Left lobe of liver (tissue), 2 donors: ENCODE measurements around the gene PSMD6. TPM values are rescaled to one million over a fixed set of nuclear protein-coding genes. Genes with fewer than 3 reads are reported as not detected.
A peak's percentile ranks its signal among the peaks of the same experiment; 100 is the strongest.

ENCODE experiments used
- ATAC-seq: fragments of 200-7000 bp; cut with Tn5 transposase; one replicate; pipeline ENCODE4 v1.9.1; 2020; ENCODE audit warnings: mild to moderate bottlenecking, moderate library complexity
- DNase-seq: peaks from one replicate; pipeline ENCODE4 v3.0.0-alpha.2; 2020; ENCODE audit warnings: low spot score
- total RNA-seq: library from RNA; stranded (reverse); gene quantifications from one replicate; pipeline ENCODE4 v1.2.1, GENCODE V29; 2021
- donor health status: DM: no; HTN: no; CAD: no; lungs with moderate emphysema.
- donor health status: DM: no; HTN: yes; CAD: no.

PSMD6 gene
- total RNA-seq, 1 donor from 2014 or later, result 31.8 TPM

GRCh38 chr3:63980830-63981498, 42.3 kb downstream of the PSMD6 start:
- peak; percentile 93 for ATAC-seq
- DNase-seq, result no peak

DNA sequence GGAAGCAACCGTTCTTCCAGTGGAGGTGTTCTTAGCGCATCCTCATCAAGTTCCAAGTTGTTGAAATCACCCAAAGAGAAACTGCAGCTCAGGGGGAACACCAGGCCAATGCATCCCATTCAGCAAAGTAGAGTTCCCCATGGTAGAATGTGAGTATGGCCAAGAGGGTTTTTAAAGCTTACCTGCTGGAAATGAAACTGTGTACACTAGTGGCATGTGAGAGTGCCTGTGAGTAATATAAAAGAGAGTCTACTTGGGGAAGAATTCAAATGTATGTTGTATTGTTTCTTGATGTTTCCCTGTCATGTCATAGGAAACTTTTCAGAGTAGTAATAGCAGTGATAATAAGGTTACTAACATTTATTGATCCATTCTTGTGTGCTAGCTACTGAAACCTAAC, 43.3 kb downstream of the PSMD6 start:
- ATAC-seq (no peak), DNase-seq (no peak)

DNA sequence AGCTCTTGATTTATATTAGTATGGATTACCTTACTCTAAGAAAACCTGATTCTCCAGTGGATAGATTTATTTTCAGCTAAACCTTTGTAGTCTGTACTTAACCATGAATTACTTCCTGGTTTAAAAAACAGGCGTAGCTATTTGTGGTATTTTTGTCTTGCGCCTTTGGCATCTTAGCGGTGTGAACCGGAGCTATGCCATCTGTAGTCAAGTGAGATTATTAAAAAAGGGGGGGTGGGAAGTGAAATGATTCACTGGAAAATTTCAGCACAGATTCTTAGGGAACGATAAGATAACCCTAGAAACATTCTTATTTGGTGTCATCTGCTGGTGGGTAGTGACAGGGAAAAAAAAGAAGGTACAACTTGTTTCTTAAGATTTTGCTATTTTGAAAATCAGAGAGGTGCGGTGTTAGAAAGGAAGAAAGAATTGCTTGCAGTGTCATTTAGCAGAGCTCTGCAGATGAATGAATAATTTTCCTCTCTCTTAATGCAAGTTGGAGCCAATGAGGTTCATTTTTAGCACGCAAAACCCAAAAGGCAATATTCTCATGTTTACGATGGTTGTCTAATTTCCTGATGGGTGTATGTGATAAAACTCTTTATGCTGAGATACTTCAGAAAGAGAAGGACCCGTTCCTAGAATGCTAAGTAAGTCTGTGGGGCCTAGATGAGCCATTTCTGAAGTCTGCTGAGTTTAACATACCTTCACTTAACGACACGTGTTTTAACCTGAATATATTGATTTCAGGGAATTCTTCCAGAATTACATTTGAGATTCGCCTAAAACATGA, 44.0 kb downstream of the PSMD6 start:
- ATAC-seq (no peak), DNase-seq (no peak)

GRCh38 chr3:63977893-63978292, 45.4 kb downstream of the PSMD6 start:
- no peak for ATAC-seq
- no peak for DNase-seq

- DNase-seq (no peak), ATAC-seq (no peak)
Observed at GRCh38 chr3:63976872-63977200, 46.5 kb downstream of the PSMD6 start.

DNA sequence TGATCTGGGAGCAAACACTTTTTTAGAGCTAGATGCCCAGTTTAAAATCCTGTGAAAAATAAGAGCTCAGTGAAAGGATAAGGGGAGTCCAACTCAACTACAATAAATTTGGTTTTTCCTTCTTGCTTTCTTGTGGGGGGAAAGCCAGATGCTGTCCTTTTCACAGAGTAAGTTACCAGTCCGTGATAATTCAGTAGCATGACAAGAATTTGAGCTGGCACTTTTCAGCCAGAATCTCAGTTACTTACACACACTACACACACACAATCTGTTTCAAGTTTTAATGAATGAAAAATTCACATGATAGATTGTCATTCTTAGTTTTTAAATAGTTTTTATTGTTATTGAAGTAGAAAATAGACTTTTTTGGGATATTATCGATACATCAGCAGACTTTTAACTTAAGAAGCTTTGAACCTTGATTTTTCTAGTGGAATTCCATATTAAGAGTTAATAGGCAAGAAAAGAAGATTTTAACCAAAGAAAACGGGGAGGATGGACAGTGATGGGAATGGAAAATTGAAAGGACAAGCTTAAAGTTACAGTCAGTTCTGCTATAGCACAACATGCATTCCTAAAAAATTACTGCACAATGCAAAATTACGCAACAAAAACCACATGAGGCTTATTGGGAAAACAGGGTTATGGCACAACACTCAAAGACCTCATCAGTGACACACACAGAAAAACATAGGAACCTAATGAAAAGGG, 47.0 kb downstream of the PSMD6 start:
- ATAC-seq, result no peak
- DNase-seq, result no peak

DNA sequence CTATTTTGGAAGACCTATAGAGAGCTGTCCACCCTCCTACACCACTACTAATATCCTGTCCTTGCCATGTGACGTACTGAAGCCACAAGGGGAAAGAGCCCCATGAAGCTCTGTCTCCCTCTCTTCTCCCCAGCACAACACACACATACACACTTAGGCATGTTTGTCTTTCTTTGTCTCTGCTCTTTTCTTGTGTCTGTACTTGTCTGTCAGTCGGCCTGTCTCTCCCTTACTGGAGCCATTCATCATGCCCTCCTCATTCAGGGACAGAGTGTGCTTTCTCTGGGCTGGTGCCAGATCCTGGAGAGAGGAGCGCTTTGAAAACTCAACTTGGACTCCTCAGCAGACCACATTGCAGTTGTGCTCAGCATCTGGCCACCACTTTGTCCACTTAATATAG, 47.6 kb downstream of the PSMD6 start:
- ATAC-seq (peak; percentile 64), DNase-seq (peak; percentile 71)

DNA sequence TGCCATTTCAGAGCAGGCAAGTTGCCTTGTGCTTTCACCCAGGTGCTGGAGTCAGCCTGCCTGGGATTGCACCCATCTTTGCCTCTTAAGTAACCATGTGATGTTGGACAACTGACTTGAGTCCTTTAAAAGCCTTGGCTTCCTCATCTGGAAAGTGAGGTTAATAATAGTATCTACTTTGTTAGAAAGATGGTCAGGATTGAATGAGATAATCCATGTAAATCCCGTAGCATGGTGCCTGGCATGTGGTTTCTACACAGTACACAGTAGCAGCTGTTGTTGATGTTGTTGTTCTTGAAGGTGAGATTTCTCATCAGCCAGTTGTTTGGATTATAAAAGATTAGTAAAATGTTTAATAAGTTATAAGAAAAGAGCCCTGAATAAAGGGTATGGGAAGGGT, 48.8 kb downstream of the PSMD6 start:
- no peak for DNase-seq
- no peak for ATAC-seq

GRCh38 chr3:63973406-63973805, 49.9 kb downstream of the PSMD6 start:
- no peak for ATAC-seq
- no peak for DNase-seq

GRCh38 chr3:63972987-63973386, 50.3 kb downstream of the PSMD6 start:
- peak; percentile 65 for DNase-seq
- peak; percentile 61 for ATAC-seq

DNA sequence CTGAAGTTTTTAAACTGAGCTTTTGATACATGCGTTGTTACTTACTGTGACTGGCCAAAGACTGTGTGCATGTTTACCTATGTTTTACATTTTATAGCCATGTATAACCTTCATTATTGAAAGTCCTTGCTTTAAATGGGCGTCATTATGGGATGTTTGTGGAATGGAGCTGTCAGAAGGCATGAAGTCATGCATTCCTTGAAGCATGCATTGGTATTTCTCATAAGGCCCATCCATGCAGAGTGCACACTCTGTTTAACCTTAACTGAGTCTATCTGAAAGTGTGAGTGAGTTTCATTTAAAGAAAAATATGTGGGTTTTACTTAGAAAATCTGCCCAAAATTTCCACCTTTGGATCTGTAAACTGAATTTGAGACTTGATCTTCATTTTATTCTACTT, 51.1 kb downstream of the PSMD6 start:
- ATAC-seq (no peak), DNase-seq (no peak)

DNA sequence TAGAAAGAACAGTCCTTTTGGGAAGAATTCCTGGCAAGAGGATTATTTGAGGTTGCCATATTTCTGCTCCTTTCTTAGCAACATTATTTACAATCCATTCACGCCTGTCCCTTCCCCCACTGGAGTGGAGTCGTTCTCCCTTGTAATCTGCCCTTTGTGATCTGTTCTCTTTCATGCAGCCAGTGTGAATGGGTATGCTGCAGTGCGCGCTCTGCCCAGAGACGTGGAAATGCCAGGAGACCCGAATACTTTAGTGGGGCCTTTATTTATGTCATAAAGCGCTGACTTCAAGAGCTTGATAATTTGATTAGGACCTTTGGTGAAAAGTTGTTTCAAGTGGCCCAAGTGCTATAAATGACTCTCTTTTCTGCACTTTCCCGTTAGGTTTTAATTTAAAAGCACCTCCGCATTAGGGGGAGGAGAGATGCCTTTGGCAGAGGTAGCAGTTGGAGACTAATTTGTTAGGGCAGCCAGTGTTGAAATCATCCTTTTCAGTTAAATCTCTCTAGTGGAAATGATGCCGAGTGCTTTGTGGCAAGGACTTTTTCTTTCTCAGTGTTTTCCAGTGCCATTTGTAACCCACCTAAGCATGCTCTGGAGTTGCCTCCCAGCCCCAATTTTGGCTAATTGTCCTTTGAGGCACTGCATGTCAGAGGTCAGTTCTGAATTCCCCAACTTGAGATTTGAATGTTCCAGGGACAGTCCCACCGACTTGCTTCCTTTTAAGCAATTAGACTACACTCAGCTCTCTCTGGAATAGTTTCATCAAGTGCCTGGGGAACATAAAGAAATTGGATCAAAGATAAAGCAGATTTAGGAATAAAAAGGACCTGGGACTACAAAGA, 52.4 kb downstream of the PSMD6 start:
- ATAC-seq (peak; percentile 60), DNase-seq (peak; percentile 62)

DNA sequence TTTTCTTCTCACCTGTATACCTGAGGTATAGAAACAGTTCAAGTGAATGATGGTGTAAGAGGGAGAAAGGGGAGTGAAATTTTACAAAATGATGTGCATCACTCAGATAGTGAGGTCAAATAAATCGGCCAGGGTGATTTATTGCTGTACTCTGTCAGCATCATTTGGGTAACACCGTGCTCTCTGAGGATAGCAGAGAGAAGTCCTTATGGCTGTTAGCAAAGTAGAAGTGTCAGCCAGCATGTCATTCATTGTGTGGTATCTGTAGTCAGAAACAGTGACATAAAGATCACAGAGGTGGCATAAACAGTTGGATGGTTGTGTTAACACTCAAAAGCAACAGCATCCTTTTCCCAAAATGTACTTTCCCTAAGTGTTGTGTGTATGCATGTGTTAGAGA, 53.4 kb downstream of the PSMD6 start:
- DNase-seq (no peak), ATAC-seq (no peak)

DNA sequence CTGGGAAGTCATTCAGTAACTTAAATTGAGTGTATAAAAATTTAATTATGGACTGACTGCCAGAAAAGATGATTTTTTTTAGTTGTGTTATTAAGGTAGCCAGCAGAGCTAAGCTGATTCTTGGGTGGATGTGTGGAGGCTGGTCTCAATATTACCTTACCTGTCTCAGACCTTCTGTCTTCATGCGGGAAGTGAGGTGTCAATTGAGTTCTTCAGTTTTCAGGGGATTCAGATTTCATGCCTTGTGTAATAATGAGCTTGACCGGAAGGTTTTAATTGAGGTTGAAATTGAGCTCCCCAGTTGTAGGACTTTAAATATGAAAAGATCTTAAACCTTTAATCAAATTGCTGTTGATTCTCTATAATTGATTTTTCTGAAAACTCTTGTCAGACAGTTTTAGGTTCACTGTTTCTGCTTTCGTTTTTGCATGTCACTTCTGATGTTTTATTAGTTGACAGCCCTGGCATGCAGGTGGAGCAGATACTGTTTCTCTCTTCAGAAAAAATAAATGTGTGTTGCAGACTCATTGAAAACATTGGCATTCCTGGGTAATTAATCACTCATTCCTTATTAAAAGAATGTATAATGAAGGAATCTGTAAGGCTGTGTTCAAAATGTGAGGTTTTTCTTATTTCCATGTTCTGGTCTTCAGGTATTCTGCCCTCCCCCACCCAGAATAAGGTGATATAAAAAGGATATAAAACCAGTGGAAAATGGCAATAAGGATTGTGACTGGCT, 54.5 kb downstream of the PSMD6 start:
- ATAC-seq (peak; percentile 8), DNase-seq (no peak)

GRCh38 chr3:63967675-63968611, 55.4 kb downstream of the PSMD6 start:
- ATAC-seq, result peak; percentile 76
- DNase-seq, result peak; percentile 80

DNA sequence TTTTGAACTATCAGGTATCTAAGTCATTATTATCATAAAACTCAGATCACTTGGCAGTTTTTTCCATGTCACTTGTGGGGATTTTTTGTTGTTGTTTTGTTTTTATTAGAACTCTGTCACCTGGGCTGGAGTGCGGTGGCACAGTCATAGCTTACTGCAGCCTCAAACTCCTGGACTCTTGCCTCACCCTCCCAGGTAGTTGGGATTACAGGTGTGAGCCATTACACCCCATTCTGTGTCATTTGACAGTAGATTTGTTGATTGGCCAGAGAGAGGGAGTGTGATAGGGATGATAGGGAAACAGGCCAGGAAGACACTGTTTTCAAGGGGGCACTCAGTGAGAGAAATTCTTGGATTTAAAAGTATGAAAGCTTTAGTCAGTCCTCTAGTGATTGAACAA, 56.4 kb downstream of the PSMD6 start:
- no peak for ATAC-seq
- DNase-seq, result no peak

GRCh38 chr3:63966007-63966406, 57.3 kb downstream of the PSMD6 start:
- ATAC-seq (no peak), DNase-seq (no peak)

- ATAC-seq (no peak), DNase-seq (no peak)
Observed at GRCh38 chr3:63964681-63965485, 58.4 kb downstream of the PSMD6 start.
